ENCODE results near the gene SH3PXD2B.
"Not testable (repeated sequence)": the region's sequence is repeated elsewhere in the genome, so short reads cannot be mapped to it uniquely, and the experiment has no call there.

The SH3PXD2B gene

GRCh38 chr5:172485511-172486202, 31.3 kb upstream of the SH3PXD2B start:
- DNase-seq (ENCODE audit: extremely low read depth, low read depth): no peak
- TF ChIP-seq CTCF (IDR thresholded peaks at IDR 0.05; ENCODE audit: low read depth, low read length): no peak

GRCh38 chr5:172484664-172485063, 30.3 kb upstream of the SH3PXD2B start:
- no peak for TF ChIP-seq CTCF (IDR thresholded peaks at IDR 0.05; ENCODE audit: low read depth, low read length)
- DNase-seq (ENCODE audit: extremely low read depth, low read depth): no peak

- TF ChIP-seq CTCF (IDR thresholded peaks at IDR 0.05; ENCODE audit: low read depth, low read length): no peak
- no peak for DNase-seq (ENCODE audit: extremely low read depth, low read depth)
These were observed 28.1 kb upstream of the SH3PXD2B start for GRCh38 chr5:172482156-172483020.

GRCh38 chr5:172481011-172481800, 26.9 kb upstream of the SH3PXD2B start:
- TF ChIP-seq CTCF (IDR thresholded peaks at IDR 0.05; ENCODE audit: low read depth, low read length): no peak
- DNase-seq (ENCODE audit: extremely low read depth, low read depth): no peak

- TF ChIP-seq CTCF (IDR thresholded peaks at IDR 0.05; ENCODE audit: low read depth, low read length): no peak
These were observed 25.4 kb upstream of the SH3PXD2B start for GRCh38 chr5:172479784-172480115.

GRCh38 chr5:172479034-172479783, 24.9 kb upstream of the SH3PXD2B start:
- peak; percentile 83 for TF ChIP-seq CTCF (IDR thresholded peaks at IDR 0.05; ENCODE audit: low read depth, low read length)
- peak; percentile 71 for DNase-seq (ENCODE audit: extremely low read depth, low read depth)

More at GRCh38 chr5:172479784-172480115, 25.4 kb upstream of the SH3PXD2B start:
- DNase-seq (ENCODE audit: extremely low read depth, low read depth): no peak

- DNase-seq (ENCODE audit: extremely low read depth, low read depth): not testable (repeated sequence)
These were observed 24.3 kb upstream of the SH3PXD2B start for GRCh38 chr5:172478695-172479033.
